Hepatocyte (in vitro differentiated cells): ENCODE results near the gene AGXT2.

Experiments used
- EZH2 ChIP-seq: fragments of 200-600 bp; sonication (generic); IDR thresholded peaks from 2 replicates; pipeline ENCODE4 v1.6.1; 2016; ENCODE audit warnings: antibody characterized with exemption, mild to moderate bottlenecking, borderline replicate concordance
- EZH2phosphoT487 ChIP-seq: fragments of 200-600 bp; sonication (generic); IDR thresholded peaks from one replicate; pipeline ENCODE4 v1.6.1; 2018; ENCODE audit warnings: antibody characterized with exemption, mild to moderate bottlenecking, low read depth, moderate library complexity; ENCODE audit not compliant: unreplicated experiment, severe bottlenecking
- TF ChIP-seq, protein P1 (sequence below): fragments of 200-600 bp; sonication (generic); IDR thresholded peaks from 2 replicates; pipeline ENCODE4 v1.5.1; 2016; ENCODE audit warnings: antibody characterized with exemption, mild to moderate bottlenecking; ENCODE audit not compliant: poor library complexity

DNA sequence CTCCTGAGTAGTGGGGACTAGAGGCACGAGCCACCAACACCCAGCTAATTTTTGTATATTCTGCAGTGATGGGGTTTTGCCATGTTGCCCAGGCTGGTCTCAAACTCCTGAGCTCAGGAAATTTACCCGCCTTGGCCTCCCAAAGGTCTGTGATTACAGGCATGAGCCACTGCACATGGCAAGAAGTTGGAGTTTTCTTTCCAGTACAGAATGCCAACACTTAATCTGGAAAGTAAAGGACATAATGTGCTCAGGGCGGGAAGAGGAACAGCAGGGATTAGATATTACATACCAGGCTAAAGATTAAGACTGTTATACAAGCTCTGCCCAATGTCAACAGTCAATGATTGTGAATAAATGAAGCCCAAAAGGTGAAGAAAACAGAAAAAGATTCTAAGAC lies 47.2 kb upstream of the AGXT2 start:
- TF ChIP-seq, protein P1, sequence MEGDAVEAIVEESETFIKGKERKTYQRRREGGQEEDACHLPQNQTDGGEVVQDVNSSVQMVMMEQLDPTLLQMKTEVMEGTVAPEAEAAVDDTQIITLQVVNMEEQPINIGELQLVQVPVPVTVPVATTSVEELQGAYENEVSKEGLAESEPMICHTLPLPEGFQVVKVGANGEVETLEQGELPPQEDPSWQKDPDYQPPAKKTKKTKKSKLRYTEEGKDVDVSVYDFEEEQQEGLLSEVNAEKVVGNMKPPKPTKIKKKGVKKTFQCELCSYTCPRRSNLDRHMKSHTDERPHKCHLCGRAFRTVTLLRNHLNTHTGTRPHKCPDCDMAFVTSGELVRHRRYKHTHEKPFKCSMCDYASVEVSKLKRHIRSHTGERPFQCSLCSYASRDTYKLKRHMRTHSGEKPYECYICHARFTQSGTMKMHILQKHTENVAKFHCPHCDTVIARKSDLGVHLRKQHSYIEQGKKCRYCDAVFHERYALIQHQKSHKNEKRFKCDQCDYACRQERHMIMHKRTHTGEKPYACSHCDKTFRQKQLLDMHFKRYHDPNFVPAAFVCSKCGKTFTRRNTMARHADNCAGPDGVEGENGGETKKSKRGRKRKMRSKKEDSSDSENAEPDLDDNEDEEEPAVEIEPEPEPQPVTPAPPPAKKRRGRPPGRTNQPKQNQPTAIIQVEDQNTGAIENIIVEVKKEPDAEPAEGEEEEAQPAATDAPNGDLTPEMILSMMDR: no peak
- TF ChIP-seq EZH2 (no peak), EZH2phosphoT487 (no peak)
